Aortic smooth muscle cell (primary cell): ENCODE measurements around the gene CRABP2. TPM values are rescaled to one million over a fixed set of nuclear protein-coding genes. Genes with fewer than 3 reads are reported as not detected.

Experiments
- total RNA-seq: library from RNA; depleted of rRNA; stranded (reverse); fragments of >200 nt; gene quantifications from 2 replicates; pipeline ENCODE4 v1.2.3, GENCODE V29; 2014

CRABP2 gene
- 7.3 and 8.6 TPM in 2 replicates for total RNA-seq

DNA sequence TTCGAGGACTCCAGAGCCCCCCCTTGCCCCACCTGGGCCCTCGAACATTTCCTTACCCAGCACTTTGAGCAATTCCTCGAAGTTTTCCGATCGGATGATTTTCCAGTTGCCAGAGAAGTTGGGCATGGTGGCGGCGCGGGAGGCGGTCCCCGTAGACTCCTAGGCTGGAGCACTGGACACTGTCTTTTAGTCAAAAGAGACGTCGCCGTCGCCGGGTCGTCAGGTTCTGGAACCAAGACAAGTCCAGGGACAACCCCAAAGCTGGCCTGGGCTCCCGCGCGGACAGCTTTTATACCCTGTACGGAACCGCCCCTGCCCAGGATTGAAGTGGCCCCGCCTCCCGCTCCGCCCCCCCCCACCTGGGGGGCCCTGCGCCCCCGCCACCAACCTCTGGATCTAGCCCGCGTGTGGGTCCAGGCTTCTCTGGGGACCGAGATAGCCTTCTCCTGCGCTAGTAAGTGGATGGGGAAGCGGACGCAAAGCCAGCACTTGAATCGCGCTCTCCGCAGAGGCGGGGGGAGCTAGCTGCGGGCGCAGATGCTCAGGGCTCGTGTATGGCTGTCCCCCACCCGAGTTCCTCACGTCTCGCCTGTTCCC lies at the start of gene CRABP2:
Gene CRABP2, minus strand, starts transcription at position 263 of the 597 bp plus-strand sequence. Its CDS starts 137 bp downstream, at position 126.

DNA sequence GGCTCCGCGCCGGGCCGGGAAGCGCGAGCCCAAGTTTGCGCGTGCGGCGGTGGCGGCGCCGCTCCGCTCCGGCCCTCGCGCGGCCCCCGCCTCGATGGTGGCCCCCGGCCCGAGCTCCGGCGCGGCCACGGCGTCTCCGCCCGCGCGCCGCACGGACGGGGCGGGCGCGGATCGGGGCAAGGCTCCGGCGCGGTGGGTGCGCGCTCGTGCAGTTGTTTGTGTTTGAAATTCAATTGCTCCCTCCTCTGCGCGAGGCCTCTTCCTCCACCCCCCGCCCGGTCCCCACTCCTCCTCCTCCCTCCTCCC lies 46.0 kb upstream of the CRABP2 start, which contains the start of gene HDGF:
Gene HDGF, minus strand, starts transcription at position 225 of the 306 bp plus-strand sequence. CDS start 246 bp downstream, outside the sequence.

DNA sequence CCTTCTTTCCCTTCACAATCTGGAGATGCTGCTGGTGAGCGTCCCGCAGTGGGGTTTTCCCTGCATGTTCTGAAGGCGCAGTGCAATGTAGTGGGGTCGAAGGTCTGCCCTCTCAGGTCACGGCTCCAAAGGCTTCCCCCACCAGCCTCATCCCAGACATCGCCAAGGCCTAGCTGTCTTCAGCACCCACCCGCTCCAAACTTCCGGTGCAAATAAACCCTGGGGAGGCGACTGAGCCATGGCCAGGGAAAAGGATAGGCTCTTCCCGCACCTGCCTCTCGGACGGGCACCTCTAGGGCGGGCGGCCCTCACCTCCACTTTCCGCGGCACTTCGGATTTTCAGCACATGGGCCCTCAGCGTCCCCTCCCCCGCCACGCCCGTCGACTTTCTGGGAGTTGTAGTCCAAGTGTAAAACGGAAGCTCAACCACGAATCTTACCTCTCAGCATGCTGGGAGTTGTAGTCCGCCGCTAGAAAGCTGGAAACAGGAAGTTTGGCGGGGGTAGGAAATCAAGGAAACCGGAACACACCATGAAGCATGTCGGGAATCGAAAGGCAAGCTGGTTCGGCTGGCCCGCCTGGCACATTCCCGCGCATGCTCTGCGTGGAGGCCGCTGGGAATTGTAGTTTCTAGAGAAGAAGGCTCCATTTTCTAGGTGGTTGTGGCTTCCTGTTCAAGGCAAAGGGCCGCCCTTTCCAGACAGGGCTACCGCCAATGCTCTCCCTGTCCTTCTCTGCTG lies 35.5 kb upstream of the CRABP2 start, which contains the start of gene MRPL24:
Gene MRPL24, minus strand, starts transcription at position 348 of the 740 bp plus-strand sequence. CDS start 2,384 bp downstream, outside the sequence.

DNA sequence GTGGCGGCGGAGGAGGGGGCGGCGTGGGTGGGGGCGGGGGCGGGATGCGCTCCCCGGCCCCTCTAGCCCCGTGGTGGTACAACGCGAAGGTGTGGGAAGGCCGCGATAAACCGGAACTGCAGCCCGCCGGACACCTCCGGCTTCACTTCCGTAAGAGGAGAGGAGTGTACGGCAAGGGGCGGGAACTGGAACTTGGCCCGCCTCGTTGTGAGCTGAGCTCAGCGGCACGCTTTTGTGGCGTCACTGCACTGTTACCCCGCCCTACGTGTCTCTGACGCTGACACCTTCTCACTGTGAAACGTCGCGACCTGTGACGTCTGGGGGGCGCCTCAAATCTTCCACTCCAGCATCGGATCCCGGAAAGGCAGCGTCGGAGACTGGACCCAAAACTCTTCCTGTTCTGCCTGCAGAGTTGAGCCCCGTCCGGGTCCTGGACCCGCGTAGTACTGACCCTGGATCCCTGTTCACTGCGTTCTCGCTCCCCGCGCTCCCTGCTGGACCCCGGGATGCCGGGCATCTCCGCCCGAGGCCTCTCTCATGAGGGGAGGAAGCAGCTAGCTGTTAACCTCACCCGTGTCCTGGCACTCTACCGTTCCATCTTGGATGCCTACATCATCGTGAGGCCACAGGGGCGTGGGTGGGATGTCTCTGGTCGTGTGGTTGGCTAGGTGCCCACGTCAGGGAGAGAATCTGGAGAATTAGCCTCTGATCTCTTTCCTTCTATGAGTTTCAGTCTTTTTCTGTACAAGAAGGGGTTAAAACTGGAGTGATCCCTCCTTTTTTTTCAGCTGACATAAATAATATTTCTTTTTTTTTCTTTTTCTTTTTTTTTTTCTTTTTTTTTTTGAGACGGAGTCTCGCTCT lies 23.4 kb upstream of the CRABP2 start, which contains the start of gene ISG20L2:
Gene ISG20L2, minus strand, starts transcription at position 168 of the 864 bp plus-strand sequence. CDS start 1,114 bp downstream, outside the sequence.

GRCh38 chr1:156727926-156728598 lies 22.7 kb upstream of the CRABP2 start, which contains the start of gene METTL25B:
Gene METTL25B (plus strand): TSS chr1:156728469. CDS start chr1:156729105, 636 bp downstream.

GRCh38 chr1:156676820-156677615 lies 28.4 kb downstream of the CRABP2 start, which contains the start of gene NES:
Gene NES (minus strand): TSS chr1:156677407. CDS start chr1:156677264, 143 bp downstream.

Other genes starting within 250 kb of the CRABP2 start
- gene MEF2D, start 204.8 kb downstream of the CRABP2 start, total RNA-seq, result 6.3 and 13.2 TPM in 2 replicates
- 18.8 and 25.0 TPM in 2 replicates for gene IQGAP3, start 133.0 kb downstream of the CRABP2 start, total RNA-seq
- gene TTC24, start 125.9 kb downstream of the CRABP2 start, total RNA-seq, result not detected in 2 replicates
- 64.0 and 67.9 TPM in 2 replicates for gene NAXE, start 113.8 kb downstream of the CRABP2 start, total RNA-seq
- gene GPATCH4, start 104.1 kb downstream of the CRABP2 start, total RNA-seq, result 9.9 and 14.3 TPM in 2 replicates
- not detected in 2 replicates for gene HAPLN2, start 86.2 kb downstream of the CRABP2 start, total RNA-seq
- 0.13 TPM in 1 of 2 replicates, not detected in the other for gene BCAN, start 63.5 kb downstream of the CRABP2 start, total RNA-seq
- gene NES, start 28.2 kb downstream of the CRABP2 start, total RNA-seq, result 124 and 159 TPM in 2 replicates
- gene METTL25B, start 22.9 kb upstream of the CRABP2 start, total RNA-seq, result 5.7 and 7.7 TPM in 2 replicates
- 7.7 and 7.8 TPM in 2 replicates for gene ISG20L2, start 23.2 kb upstream of the CRABP2 start, total RNA-seq
- 69.2 and 94.5 TPM in 2 replicates for gene MRPL24, start 35.5 kb upstream of the CRABP2 start, total RNA-seq
- gene HDGF, start 46.1 kb upstream of the CRABP2 start, total RNA-seq, result 188 and 200 TPM in 2 replicates
- gene PRCC, start 62.0 kb upstream of the CRABP2 start, total RNA-seq, result 10.4 and 13.3 TPM in 2 replicates
- 0.19 and 0.53 TPM in 2 replicates for gene SH2D2A, start 111.3 kb upstream of the CRABP2 start, total RNA-seq
- under 0.01 TPM in 1 of 2 replicates, not detected in the other for gene INSRR, start 153.5 kb upstream of the CRABP2 start, total RNA-seq
- gene NTRK1, start 155.3 kb upstream of the CRABP2 start, total RNA-seq, result not detected in 2 replicates
- gene PEAR1, start 188.1 kb upstream of the CRABP2 start, total RNA-seq, result 7.8 and 15.9 TPM in 2 replicates
- gene LRRC71, start 215.0 kb upstream of the CRABP2 start, total RNA-seq, result 0.13 and 0.75 TPM in 2 replicates